HFFc6 (cell line): Measurements from ENCODE around the gene TPPP2. TPM values are rescaled to one million over a fixed set of nuclear protein-coding genes. Genes with fewer than 3 reads are reported as not detected.

ENCODE experiments used
- DNase-seq: peaks from one replicate; pipeline ENCODE4 v3.0.0-alpha.2; 2018
- H3K27ac Mint-ChIP-seq: 2 replicates; pipeline ENCODE4 v1.8.0; 2020; ENCODE audit warnings: mild to moderate bottlenecking, mixed read lengths
- H3K27me3 Mint-ChIP-seq: 2 replicates; pipeline ENCODE4 v1.8.0; 2021; ENCODE audit warnings: mild to moderate bottlenecking, moderate library complexity, mixed read lengths; ENCODE audit not compliant: insufficient read depth
- H3K36me3 Mint-ChIP-seq: 2 replicates; pipeline ENCODE4 v1.8.0; 2021; ENCODE audit warnings: low read depth, mixed read lengths
- H3K4me1 Mint-ChIP-seq: 2 replicates; pipeline ENCODE4 v1.8.0; 2020; ENCODE audit warnings: low read depth, mixed read lengths
- H3K4me3 Mint-ChIP-seq: 2 replicates; pipeline ENCODE4 v1.8.0; 2020; ENCODE audit warnings: mild to moderate bottlenecking, moderate library complexity, mixed read lengths
- H3K9me3 Mint-ChIP-seq: 2 replicates; pipeline ENCODE4 v1.8.0; 2020; ENCODE audit warnings: mild to moderate bottlenecking, mixed read lengths
- total RNA-seq, 6 experiments: library from RNA; stranded (reverse); fragmentation: NEBNext Ultra II Directional; extraction: Animal tissue kit (Norgen Biotek cat#: 25700); gene quantifications; 2 replicates in 1 of 6; 3 replicates in 5 of 6; pipeline ENCODE4 v1.2.3, GENCODE V29; 2021
- TF ChIP-seq, protein P1 (sequence below): fragments of 200-600 bp; sonication (generic); IDR thresholded peaks from 2 replicates; pipeline ENCODE4 v1.5.0; 2021; ENCODE audit warnings: antibody characterized with exemption, mild to moderate bottlenecking

TPPP2 gene
- total RNA-seq, 6 experiments from 2014 or later = not detected

GRCh38 chr14:21034707-21035106 lies 4.7 kb downstream of the TPPP2 start, which contains the start of gene RNASE13:
TSS of gene RNASE13 (minus strand) at chr14:21034807. CDS start at chr14:21034288, 519 bp downstream.
- no peaks in the 10 kb centered on the region for H3K36me3 Mint-ChIP-seq
- H3K27me3 Mint-ChIP-seq = peaks cover 49% of the 10 kb centered on the region
- peaks cover 10% of the 10 kb centered on the region for H3K4me1 Mint-ChIP-seq
- H3K4me3 Mint-ChIP-seq = no peak within 1 kb of the TSS
- no peak within 1 kb of the TSS for H3K27ac Mint-ChIP-seq
- TF ChIP-seq, protein P1, sequence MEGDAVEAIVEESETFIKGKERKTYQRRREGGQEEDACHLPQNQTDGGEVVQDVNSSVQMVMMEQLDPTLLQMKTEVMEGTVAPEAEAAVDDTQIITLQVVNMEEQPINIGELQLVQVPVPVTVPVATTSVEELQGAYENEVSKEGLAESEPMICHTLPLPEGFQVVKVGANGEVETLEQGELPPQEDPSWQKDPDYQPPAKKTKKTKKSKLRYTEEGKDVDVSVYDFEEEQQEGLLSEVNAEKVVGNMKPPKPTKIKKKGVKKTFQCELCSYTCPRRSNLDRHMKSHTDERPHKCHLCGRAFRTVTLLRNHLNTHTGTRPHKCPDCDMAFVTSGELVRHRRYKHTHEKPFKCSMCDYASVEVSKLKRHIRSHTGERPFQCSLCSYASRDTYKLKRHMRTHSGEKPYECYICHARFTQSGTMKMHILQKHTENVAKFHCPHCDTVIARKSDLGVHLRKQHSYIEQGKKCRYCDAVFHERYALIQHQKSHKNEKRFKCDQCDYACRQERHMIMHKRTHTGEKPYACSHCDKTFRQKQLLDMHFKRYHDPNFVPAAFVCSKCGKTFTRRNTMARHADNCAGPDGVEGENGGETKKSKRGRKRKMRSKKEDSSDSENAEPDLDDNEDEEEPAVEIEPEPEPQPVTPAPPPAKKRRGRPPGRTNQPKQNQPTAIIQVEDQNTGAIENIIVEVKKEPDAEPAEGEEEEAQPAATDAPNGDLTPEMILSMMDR = no peak
- H3K9me3 Mint-ChIP-seq = no peaks in the 10 kb centered on the region
- DNase-seq = no peak

DNA sequence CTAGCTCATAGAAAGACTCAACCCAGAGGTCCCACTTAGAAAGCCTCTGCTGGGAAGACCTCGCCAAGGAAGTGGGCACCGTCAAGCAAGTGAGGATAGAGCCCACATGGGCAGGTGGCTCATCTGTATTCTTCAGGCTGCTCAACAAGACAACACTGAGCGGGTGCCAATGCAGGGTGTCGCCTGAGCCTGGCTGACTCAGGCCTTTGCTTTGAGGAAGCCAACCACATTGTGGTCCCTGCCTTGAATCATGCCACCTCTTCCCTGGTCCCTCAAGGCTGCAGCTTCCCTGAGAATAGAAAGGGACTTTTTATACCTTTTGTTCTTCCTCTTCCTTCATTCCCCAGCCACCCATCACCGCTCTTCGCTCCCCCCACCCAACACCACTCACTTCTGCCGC lies 6.7 kb downstream of the TPPP2 start:
- DNase-seq = no peak
- Mint-ChIP-seq H3K27ac (no peak overlapping the region), H3K27me3 (peaks cover 39% of the 10 kb centered on the region), H3K4me3 (no peak overlapping the region), H3K4me1 (peaks cover 29% of the 10 kb centered on the region), H3K36me3 (no peaks in the 10 kb centered on the region), H3K9me3 (no peaks in the 10 kb centered on the region)
- TF ChIP-seq, protein P1 = no peak

GRCh38 chr14:21037156-21037555 lies 7.1 kb downstream of the TPPP2 start:
- no peaks in the 10 kb centered on the region for H3K36me3 Mint-ChIP-seq
- DNase-seq = no peak
- H3K4me1 Mint-ChIP-seq = peaks cover 33% of the 10 kb centered on the region
- H3K4me3 Mint-ChIP-seq = no peak overlapping the region
- TF ChIP-seq, protein P1 = no peak
- H3K27me3 Mint-ChIP-seq = peaks cover 36% of the 10 kb centered on the region
- no peak overlapping the region for H3K27ac Mint-ChIP-seq
- H3K9me3 Mint-ChIP-seq = no peaks in the 10 kb centered on the region

- TF ChIP-seq, protein P1 = no peak
- no peak for DNase-seq
Observed at GRCh38 chr14:21038441-21039422, 8.7 kb downstream of the TPPP2 start.

GRCh38 chr14:21039585-21040369 lies 9.8 kb downstream of the TPPP2 start:
- Mint-ChIP-seq H3K4me3 (no peak overlapping the region), H3K36me3 (no peaks in the 10 kb centered on the region), H3K27ac (no peak overlapping the region), H3K9me3 (no peaks in the 10 kb centered on the region), H3K4me1 (peaks cover 54% of the 10 kb centered on the region), H3K27me3 (peaks cover 38% of the 10 kb centered on the region)
- TF ChIP-seq, protein P1 = peak; percentile 69
- DNase-seq = peak; percentile 63

More at GRCh38 chr14:21038441-21039422, 8.7 kb downstream of the TPPP2 start:
- no peaks in the 10 kb centered on the region for H3K36me3 Mint-ChIP-seq
- peaks cover 39% of the 10 kb centered on the region for H3K27me3 Mint-ChIP-seq
- H3K27ac Mint-ChIP-seq = no peak overlapping the region
- no peaks in the 10 kb centered on the region for H3K9me3 Mint-ChIP-seq
- peaks cover 48% of the 10 kb centered on the region for H3K4me1 Mint-ChIP-seq
- no peak overlapping the region for H3K4me3 Mint-ChIP-seq
